HEK293 (cell line): Measurements from ENCODE around the gene PRIMPOL.

Experiments used
- CTCF ChIA-PET: fragments of 350-600 bp; formaldehyde crosslinking; extraction: SDS; loops from one replicate; lab custom pipeline; 2021; ENCODE audit warnings: antibody characterized with exemption; lab: Yijun Ruan, JAX
- POLR2A ChIA-PET: fragments of 300-600 bp; formaldehyde crosslinking; extraction: SDS; loops from one replicate; lab custom pipeline; 2020; ENCODE audit warnings: antibody characterized with exemption, inconsistent platforms; lab: Yijun Ruan, JAX
- H3K27ac ChIP-seq: fragments of 200-500 bp; sonication (Bioruptor generic); 2 replicates; pipeline ENCODE4 v1.5.1; 2014; ENCODE audit warnings: low read depth, low read length, control low read depth, inconsistent platforms; ENCODE audit errors: extremely low read depth
- H3K36me3 ChIP-seq, 2 experiments: fragments of 200-500 bp in 1 of 2; sonication (Bioruptor generic) in 1 of 2; 1 replicate in 1 of 2; 2 replicates in 1 of 2; pipeline ENCODE4 v1.5.1; 2014 to 2017; ENCODE audit warnings: inconsistent platforms in 2 of 2, low read length in 2 of 2; ENCODE audit not compliant: control insufficient read depth in 2 of 2, insufficient read depth in 1 of 2
- H3K4me1 ChIP-seq: fragments of 200-500 bp; sonication (Bioruptor generic); 2 replicates; pipeline ENCODE4 v1.5.1; 2014; ENCODE audit warnings: mild to moderate bottlenecking, low read length, inconsistent platforms; ENCODE audit not compliant: control insufficient read depth, insufficient read depth
- H3K4me3 ChIP-seq: 2 replicates; pipeline ENCODE4 v1.5.1; 2011; ENCODE audit warnings: low read depth, mild to moderate bottlenecking, control low read depth, low read length, moderate library complexity
- H3K9me3 ChIP-seq: fragments of 200-500 bp; sonication (Bioruptor generic); 2 replicates; pipeline ENCODE4 v1.5.1; 2014; ENCODE audit warnings: low read depth, low read length, inconsistent platforms; ENCODE audit not compliant: control insufficient read depth, insufficient read depth
- EGR2 ChIP-seq: fragments of 450-650 bp; formaldehyde crosslinking; IDR thresholded peaks from 2 replicates; pipeline ENCODE4 v1.5.1; 2016; ENCODE audit warnings: low read depth, missing biosample characterization, missing genetic modification characterization
- HOXD13 ChIP-seq: sonication (generic); formaldehyde crosslinking; IDR thresholded peaks from 2 replicates; pipeline ENCODE4 v1.8.0; 2022; ENCODE audit warnings: missing genetic modification reagents, borderline replicate concordance
- OSR2 ChIP-seq: fragments of 450-650 bp; formaldehyde crosslinking; IDR thresholded peaks from 2 replicates; pipeline ENCODE4 v1.5.1; 2016; ENCODE audit warnings: missing biosample characterization, missing genetic modification characterization
- OVOL3 ChIP-seq: fragments of 450-650 bp; formaldehyde crosslinking; IDR thresholded peaks from 2 replicates; pipeline ENCODE4 v1.5.1; 2016; ENCODE audit warnings: missing biosample characterization, missing genetic modification characterization
- SCRT1 ChIP-seq: fragments of 450-650 bp; formaldehyde crosslinking; IDR thresholded peaks from 2 replicates; pipeline ENCODE4 v1.5.1; 2016; ENCODE audit warnings: missing biosample characterization, missing genetic modification characterization, borderline replicate concordance
- SETDB1 ChIP-seq: IDR thresholded peaks from one replicate; pipeline ENCODE4 v1.6.1; 2017; ENCODE audit warnings: mild to moderate bottlenecking, low read length, moderate library complexity, mixed read lengths; ENCODE audit not compliant: insufficient read length
- SP2 ChIP-seq: fragments of 450-650 bp; formaldehyde crosslinking; IDR thresholded peaks from 2 replicates; pipeline ENCODE4 v1.5.1; 2016; ENCODE audit warnings: missing biosample characterization, missing genetic modification characterization
- TCF7L2 ChIP-seq: IDR thresholded peaks from 2 replicates; pipeline ENCODE4 v1.6.1; 2011; ENCODE audit warnings: low read depth, mild to moderate bottlenecking, inconsistent platforms, low read length, moderate library complexity, borderline replicate concordance
- ZBTB48 ChIP-seq: fragments of 450-650 bp; formaldehyde crosslinking; IDR thresholded peaks from 2 replicates; pipeline ENCODE4 v1.5.1; 2016; ENCODE audit warnings: missing biosample characterization, missing genetic modification characterization
- ZNF133 ChIP-seq: fragments of 450-650 bp; formaldehyde crosslinking; IDR thresholded peaks from 2 replicates; pipeline ENCODE4 v1.5.1; 2016; ENCODE audit warnings: missing biosample characterization, missing genetic modification characterization
- ZNF184 ChIP-seq: fragments of 450-650 bp; IDR thresholded peaks from 2 replicates; pipeline ENCODE4 v1.5.1; 2018; ENCODE audit warnings: missing biosample characterization, mild to moderate bottlenecking, missing genetic modification characterization
- ZNF274 ChIP-seq, 2 experiments: fragments of 200-500 bp in 1 of 2; fragments of 450-650 bp in 1 of 2; sonication (Bioruptor generic) in 1 of 2; formaldehyde crosslinking in 1 of 2; IDR thresholded peaks; 2 replicates each; pipeline versions ENCODE4 v1.5.1 to v1.6.1; 2014 to 2016; ENCODE audit warnings: borderline replicate concordance in 1 of 2, inconsistent platforms in 1 of 2, low read length in 1 of 2, missing biosample characterization in 1 of 2, missing genetic modification characterization in 1 of 2
- ZNF433 ChIP-seq: fragments of 450-650 bp; formaldehyde crosslinking; IDR thresholded peaks from 2 replicates; pipeline ENCODE4 v1.5.1; 2016; ENCODE audit warnings: missing biosample characterization, missing genetic modification characterization, low read depth
- ZNF510 ChIP-seq: fragments of 450-650 bp; formaldehyde crosslinking; IDR thresholded peaks from 2 replicates; pipeline ENCODE4 v1.5.1; 2018; ENCODE audit warnings: mild to moderate bottlenecking, missing genetic modification characterization, missing biosample characterization; ENCODE audit not compliant: insufficient replicate concordance
- ZNF544 ChIP-seq: fragments of 450-650 bp; formaldehyde crosslinking; IDR thresholded peaks from 2 replicates; pipeline ENCODE4 v1.5.0; 2017; ENCODE audit warnings: missing biosample characterization, missing genetic modification characterization
- ZNF549 ChIP-seq: fragments of 450-650 bp; IDR thresholded peaks from 2 replicates; pipeline ENCODE4 v1.5.1; 2018; ENCODE audit warnings: missing biosample characterization, missing genetic modification characterization, mild to moderate bottlenecking, inconsistent platforms, moderate library complexity
- ZNF596 ChIP-seq: fragments of 450-650 bp; IDR thresholded peaks from 2 replicates; pipeline ENCODE4 v1.5.0; 2018; ENCODE audit warnings: missing biosample characterization, mild to moderate bottlenecking, missing genetic modification characterization, moderate library complexity
- ZNF610 ChIP-seq: fragments of 450-650 bp; formaldehyde crosslinking; IDR thresholded peaks from 2 replicates; pipeline ENCODE4 v1.5.1; 2016; ENCODE audit warnings: missing biosample characterization, missing genetic modification characterization, borderline replicate concordance
- ZNF623 ChIP-seq: fragments of 450-650 bp; formaldehyde crosslinking; IDR thresholded peaks from 2 replicates; pipeline ENCODE4 v1.5.1; 2016; ENCODE audit warnings: missing biosample characterization, missing genetic modification characterization
- ZSCAN30 ChIP-seq: fragments of 450-650 bp; IDR thresholded peaks from 2 replicates; pipeline ENCODE4 v1.5.1; 2018; ENCODE audit warnings: missing biosample characterization, mild to moderate bottlenecking, missing genetic modification characterization, moderate library complexity
- TF ChIP-seq, protein P1 (sequence below): fragments of 450-650 bp; formaldehyde crosslinking; conservative IDR thresholded peaks from 2 replicates; pipeline ENCODE4 v1.5.1; 2016; ENCODE audit warnings: low read depth, missing biosample characterization, missing genetic modification characterization
- TF ChIP-seq, protein P2 (sequence below): fragments of 450-650 bp; formaldehyde crosslinking; IDR thresholded peaks from 2 replicates; pipeline ENCODE4 v1.5.1; 2017; ENCODE audit warnings: missing biosample characterization, missing genetic modification characterization
- TF ChIP-seq, protein P3 (sequence below): fragments of 450-650 bp; formaldehyde crosslinking; IDR thresholded peaks from 2 replicates; pipeline ENCODE4 v1.5.0; 2017; ENCODE audit warnings: missing biosample characterization, missing genetic modification characterization, borderline replicate concordance
- TF ChIP-seq, protein P4 (sequence below): fragments of 450-650 bp; IDR thresholded peaks from 2 replicates; pipeline ENCODE4 v1.5.1; 2018; ENCODE audit warnings: missing biosample characterization, missing genetic modification characterization

PRIMPOL gene

DNA sequence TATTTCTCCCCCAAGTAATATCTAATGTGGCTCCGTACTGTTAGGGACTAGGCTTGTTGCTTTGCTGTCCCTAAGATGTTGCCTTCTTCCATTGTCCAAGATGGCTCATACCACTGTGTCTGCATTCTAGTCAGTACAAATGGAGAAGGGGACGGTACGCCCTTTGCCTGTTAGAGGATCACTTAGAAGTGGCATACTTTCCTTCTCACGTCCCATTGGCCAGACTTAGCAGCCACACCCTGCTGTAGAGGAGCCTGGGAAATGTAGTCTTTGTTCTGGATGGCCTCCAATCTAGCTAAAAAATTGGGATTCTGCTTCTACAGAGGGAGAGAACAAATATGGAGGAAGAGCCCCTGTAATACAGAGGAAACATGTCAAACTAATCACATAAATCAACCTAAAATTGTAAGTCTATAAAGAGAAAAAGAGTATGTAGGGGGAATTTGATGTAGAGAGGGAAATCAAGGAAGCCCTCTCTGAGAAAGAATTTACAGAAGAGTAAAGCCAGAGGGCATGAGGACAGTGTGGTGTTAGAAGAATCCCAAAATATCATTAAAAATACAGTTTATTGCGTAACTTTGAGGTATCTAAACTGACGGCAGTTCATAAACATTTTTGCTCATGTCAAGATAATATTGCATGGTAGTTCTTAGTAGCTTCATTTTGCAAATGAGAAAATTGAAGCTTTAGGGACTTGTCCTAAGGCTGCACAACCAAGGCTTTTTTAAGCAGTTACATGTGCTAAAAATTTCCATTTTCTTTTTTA, 15.1 kb downstream of the PRIMPOL start:
- CTCF ChIA-PET, result no interaction called here

DNA sequence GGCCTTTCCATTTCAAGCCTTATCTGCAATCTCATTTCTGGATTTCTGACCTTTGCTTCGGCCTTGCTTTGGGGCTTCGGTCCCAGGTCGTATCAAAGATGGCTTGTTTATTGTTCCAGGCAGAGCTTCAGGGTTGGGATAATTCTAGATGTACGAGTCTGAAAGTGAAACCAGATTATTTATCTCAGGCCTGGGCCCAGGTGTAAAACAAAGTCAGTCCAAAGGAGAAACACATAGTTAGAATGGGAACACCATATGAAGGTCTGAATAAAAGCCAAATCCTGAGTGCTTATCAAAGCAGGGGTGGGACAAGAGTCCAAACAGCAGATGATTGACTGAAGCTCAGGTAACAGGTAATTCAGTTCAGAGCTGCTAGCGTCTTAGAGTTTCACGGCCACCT, 17.1 kb downstream of the PRIMPOL start:
- Histone ChIP-seq H3K4me1 (no peaks in the 10 kb centered on the region), H3K4me3 (no peak overlapping the region), H3K9me3 (no peaks in the 10 kb centered on the region), H3K36me3 (peaks cover 0 to 61% of the 10 kb centered on the region in 2 experiments), H3K27ac (no peak overlapping the region)
- CTCF ChIA-PET, result no interaction called here
- TF ChIP-seq EGR2 (tag by site-specific recombination), result no peak
- TF ChIP-seq ZNF433 (tag by site-specific recombination), result no peak
- no peak for TF ChIP-seq SETDB1
- no peak for TF ChIP-seq ZNF544
- TF ChIP-seq ZNF610 (tag by site-specific recombination), result no peak
- no peak for TF ChIP-seq ZNF133 (tag by site-specific recombination)
- TF ChIP-seq ZNF510 (tag by site-specific recombination), result no peak
- TF ChIP-seq, protein P1, sequence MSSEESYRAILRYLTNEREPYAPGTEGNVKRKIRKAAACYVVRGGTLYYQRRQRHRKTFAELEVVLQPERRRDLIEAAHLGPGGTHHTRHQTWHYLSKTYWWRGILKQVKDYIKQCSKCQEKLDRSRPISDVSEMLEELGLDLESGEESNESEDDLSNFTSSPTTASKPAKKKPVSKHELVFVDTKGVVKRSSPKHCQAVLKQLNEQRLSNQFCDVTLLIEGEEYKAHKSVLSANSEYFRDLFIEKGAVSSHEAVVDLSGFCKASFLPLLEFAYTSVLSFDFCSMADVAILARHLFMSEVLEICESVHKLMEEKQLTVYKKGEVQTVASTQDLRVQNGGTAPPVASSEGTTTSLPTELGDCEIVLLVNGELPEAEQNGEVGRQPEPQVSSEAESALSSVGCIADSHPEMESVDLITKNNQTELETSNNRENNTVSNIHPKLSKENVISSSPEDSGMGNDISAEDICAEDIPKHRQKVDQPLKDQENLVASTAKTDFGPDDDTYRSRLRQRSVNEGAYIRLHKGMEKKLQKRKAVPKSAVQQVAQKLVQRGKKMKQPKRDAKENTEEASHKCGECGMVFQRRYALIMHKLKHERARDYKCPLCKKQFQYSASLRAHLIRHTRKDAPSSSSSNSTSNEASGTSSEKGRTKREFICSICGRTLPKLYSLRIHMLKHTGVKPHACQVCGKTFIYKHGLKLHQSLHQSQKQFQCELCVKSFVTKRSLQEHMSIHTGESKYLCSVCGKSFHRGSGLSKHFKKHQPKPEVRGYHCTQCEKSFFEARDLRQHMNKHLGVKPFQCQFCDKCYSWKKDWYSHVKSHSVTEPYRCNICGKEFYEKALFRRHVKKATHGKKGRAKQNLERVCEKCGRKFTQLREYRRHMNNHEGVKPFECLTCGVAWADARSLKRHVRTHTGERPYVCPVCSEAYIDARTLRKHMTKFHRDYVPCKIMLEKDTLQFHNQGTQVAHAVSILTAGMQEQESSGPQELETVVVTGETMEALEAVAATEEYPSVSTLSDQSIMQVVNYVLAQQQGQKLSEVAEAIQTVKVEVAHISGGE, result no peak
- TF ChIP-seq, protein P2, sequence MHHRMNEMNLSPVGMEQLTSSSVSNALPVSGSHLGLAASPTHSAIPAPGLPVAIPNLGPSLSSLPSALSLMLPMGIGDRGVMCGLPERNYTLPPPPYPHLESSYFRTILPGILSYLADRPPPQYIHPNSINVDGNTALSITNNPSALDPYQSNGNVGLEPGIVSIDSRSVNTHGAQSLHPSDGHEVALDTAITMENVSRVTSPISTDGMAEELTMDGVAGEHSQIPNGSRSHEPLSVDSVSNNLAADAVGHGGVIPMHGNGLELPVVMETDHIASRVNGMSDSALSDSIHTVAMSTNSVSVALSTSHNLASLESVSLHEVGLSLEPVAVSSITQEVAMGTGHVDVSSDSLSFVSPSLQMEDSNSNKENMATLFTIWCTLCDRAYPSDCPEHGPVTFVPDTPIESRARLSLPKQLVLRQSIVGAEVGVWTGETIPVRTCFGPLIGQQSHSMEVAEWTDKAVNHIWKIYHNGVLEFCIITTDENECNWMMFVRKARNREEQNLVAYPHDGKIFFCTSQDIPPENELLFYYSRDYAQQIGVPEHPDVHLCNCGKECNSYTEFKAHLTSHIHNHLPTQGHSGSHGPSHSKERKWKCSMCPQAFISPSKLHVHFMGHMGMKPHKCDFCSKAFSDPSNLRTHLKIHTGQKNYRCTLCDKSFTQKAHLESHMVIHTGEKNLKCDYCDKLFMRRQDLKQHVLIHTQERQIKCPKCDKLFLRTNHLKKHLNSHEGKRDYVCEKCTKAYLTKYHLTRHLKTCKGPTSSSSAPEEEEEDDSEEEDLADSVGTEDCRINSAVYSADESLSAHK (tag by site-specific recombination), result no peak
- no peak for TF ChIP-seq ZBTB48 (tag by site-specific recombination)
- TF ChIP-seq OSR2 (tag by site-specific recombination), result no peak
- TF ChIP-seq SP2 (tag by site-specific recombination), result no peak
- TF ChIP-seq, protein P3, sequence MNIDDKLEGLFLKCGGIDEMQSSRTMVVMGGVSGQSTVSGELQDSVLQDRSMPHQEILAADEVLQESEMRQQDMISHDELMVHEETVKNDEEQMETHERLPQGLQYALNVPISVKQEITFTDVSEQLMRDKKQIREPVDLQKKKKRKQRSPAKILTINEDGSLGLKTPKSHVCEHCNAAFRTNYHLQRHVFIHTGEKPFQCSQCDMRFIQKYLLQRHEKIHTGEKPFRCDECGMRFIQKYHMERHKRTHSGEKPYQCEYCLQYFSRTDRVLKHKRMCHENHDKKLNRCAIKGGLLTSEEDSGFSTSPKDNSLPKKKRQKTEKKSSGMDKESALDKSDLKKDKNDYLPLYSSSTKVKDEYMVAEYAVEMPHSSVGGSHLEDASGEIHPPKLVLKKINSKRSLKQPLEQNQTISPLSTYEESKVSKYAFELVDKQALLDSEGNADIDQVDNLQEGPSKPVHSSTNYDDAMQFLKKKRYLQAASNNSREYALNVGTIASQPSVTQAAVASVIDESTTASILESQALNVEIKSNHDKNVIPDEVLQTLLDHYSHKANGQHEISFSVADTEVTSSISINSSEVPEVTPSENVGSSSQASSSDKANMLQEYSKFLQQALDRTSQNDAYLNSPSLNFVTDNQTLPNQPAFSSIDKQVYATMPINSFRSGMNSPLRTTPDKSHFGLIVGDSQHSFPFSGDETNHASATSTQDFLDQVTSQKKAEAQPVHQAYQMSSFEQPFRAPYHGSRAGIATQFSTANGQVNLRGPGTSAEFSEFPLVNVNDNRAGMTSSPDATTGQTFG (tag by site-specific recombination), result no peak
- no peak for TF ChIP-seq SCRT1
- no peak for TF ChIP-seq ZNF549 (tag by site-specific recombination)
- no peak for TF ChIP-seq ZSCAN30
- no peak for TF ChIP-seq ZNF596
- no peak for TF ChIP-seq ZNF184 (tag by site-specific recombination)
- TF ChIP-seq TCF7L2, result no peak
- TF ChIP-seq, all 188 proteins: peak for 0
- POLR2A ChIA-PET, result interaction anchor here (1.7 kb wide), 1 partner anchor 17 kb away, joined by 4 read pairs; the partner anchor contains the start of genes CASP3 and PRIMPOL

More for the DNA sequence above, 15.1 kb downstream of the PRIMPOL start:
- Histone ChIP-seq H3K4me3 (no peak overlapping the region), H3K4me1 (no peaks in the 10 kb centered on the region), H3K9me3 (no peaks in the 10 kb centered on the region), H3K27ac (no peak overlapping the region), H3K36me3 (peaks cover 3 to 70% of the 10 kb centered on the region in 2 experiments)
- POLR2A ChIA-PET, result interaction anchor here (1.7 kb wide), 1 partner anchor 16 kb away, joined by 8 read pairs; the partner anchor contains the start of genes CASP3 and PRIMPOL
- TF ChIP-seq, protein P4, sequence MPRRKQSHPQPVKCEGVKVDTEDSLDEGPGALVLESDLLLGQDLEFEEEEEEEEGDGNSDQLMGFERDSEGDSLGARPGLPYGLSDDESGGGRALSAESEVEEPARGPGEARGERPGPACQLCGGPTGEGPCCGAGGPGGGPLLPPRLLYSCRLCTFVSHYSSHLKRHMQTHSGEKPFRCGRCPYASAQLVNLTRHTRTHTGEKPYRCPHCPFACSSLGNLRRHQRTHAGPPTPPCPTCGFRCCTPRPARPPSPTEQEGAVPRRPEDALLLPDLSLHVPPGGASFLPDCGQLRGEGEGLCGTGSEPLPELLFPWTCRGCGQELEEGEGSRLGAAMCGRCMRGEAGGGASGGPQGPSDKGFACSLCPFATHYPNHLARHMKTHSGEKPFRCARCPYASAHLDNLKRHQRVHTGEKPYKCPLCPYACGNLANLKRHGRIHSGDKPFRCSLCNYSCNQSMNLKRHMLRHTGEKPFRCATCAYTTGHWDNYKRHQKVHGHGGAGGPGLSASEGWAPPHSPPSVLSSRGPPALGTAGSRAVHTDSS (tag by site-specific recombination), result no peak
- no peak for TF ChIP-seq ZNF623
- TF ChIP-seq HOXD13 (CRISPR knock-in tag), result no peak
- TF ChIP-seq ZNF274 (IDR thresholded peaks at IDR 0.05; ENCODE audit: low read length), result no peak
- TF ChIP-seq ZNF274 (tag by site-specific recombination; IDR thresholded peaks at IDR 0.05; ENCODE audit: borderline replicate concordance), result no peak
- no peak for TF ChIP-seq OVOL3 (tag by site-specific recombination)
- TF ChIP-seq, all 188 proteins: peak for 0
